ENCODE data around the gene FBN1. TPM values are rescaled to one million over a fixed set of nuclear protein-coding genes. Genes with fewer than 3 reads are reported as not detected.

FBN1 gene
- total RNA-seq, 1 experiment from 2014 or later: 6.7 TPM

GRCh38 chr15:48510976-48511375 lies 134.5 kb downstream of the FBN1 start:
- H3K36me3 ChIP-seq (ENCODE audit: low read depth, low read length): no peaks in the 10 kb centered on the region
- no peaks in the 10 kb centered on the region for H3K9me3 ChIP-seq (ENCODE audit: low read length)
- no peak overlapping the region for H2AFZ ChIP-seq (ENCODE audit: low read length)
- H3K4me3 ChIP-seq (ENCODE audit: low read length): no peak overlapping the region
- H3K4me1 ChIP-seq (ENCODE audit: insufficient read depth, low read length): no peaks in the 10 kb centered on the region
- no peaks in the 10 kb centered on the region for H3K9me2 ChIP-seq (replicated peaks; ENCODE audit: low read length)
- POLR2A ChIA-PET (ENCODE audit: unreplicated experiment): no interaction called here
- CTCF ChIA-PET: no interaction called here
- H4K20me1 ChIP-seq (ENCODE audit: low read length): no peaks in the 10 kb centered on the region
- intact Hi-C loops (cut with micrococcal nuclease): no loop called here
- H3K9ac ChIP-seq (ENCODE audit: low read length): no peak overlapping the region
- no peak overlapping the region for H3K4me2 ChIP-seq (ENCODE audit: low read length)
- no peaks in the 10 kb centered on the region for H3K79me2 ChIP-seq (ENCODE audit: low read length)
- H3K27me3 ChIP-seq (ENCODE audit: low read length): no peaks in the 10 kb centered on the region
- DNase-seq: no peak
- H3F3A ChIP-seq (ENCODE audit: low read length, unreplicated experiment): no peaks in the 10 kb centered on the region
- ATAC-seq: no peak
- TF ChIP-seq EZH2 (IDR thresholded peaks at IDR 0.05; ENCODE audit: low read length, unreplicated experiment): no peak
- TF ChIP-seq CTCF (conservative IDR thresholded peaks at IDR 0.05; ENCODE audit: low read depth, low read length): no peak
- no peak for TF ChIP-seq EZH2phosphoT487 (IDR thresholded peaks at IDR 0.05; ENCODE audit: borderline replicate concordance, low read length)
- no TSS peak for BruUV-seq (replicated peaks)
- no peak overlapping the region for H3K27ac ChIP-seq (ENCODE audit: low read length)

- no peak overlapping the region for H3K9ac ChIP-seq (ENCODE audit: low read length)
- TF ChIP-seq CTCF (conservative IDR thresholded peaks at IDR 0.05; ENCODE audit: low read depth, low read length): peak; percentile 73
- TF ChIP-seq EZH2 (IDR thresholded peaks at IDR 0.05; ENCODE audit: low read length, unreplicated experiment): no peak
- no peak overlapping the region for H3K4me3 ChIP-seq (ENCODE audit: low read length)
- no peak overlapping the region for H3K4me2 ChIP-seq (ENCODE audit: low read length)
- H2AFZ ChIP-seq (ENCODE audit: low read length): no peak overlapping the region
- no peaks in the 10 kb centered on the region for H3K9me3 ChIP-seq (ENCODE audit: low read length)
- POLR2A ChIA-PET (ENCODE audit: unreplicated experiment): no interaction called here
- H3K79me2 ChIP-seq (ENCODE audit: low read length): no peaks in the 10 kb centered on the region
- H3K4me1 ChIP-seq (ENCODE audit: insufficient read depth, low read length): no peaks in the 10 kb centered on the region
- H3K9me2 ChIP-seq (replicated peaks; ENCODE audit: low read length): no peaks in the 10 kb centered on the region
- CTCF ChIA-PET: interaction anchor here (0.5 to 0.7 kb wide), 3 partner anchors 114 to 179 kb away, joined by 3 to 7 read pairs (median 3); no protein-coding TSS in a partner anchor
- no peaks in the 10 kb centered on the region for H3K27me3 ChIP-seq (ENCODE audit: low read length)
- ATAC-seq (peak; percentile 50; the same call in 1 of the 2 replicates), DNase-seq (peak; percentile 61)
- BruUV-seq (replicated peaks): no TSS peak
- no peaks in the 10 kb centered on the region for H3F3A ChIP-seq (ENCODE audit: low read length, unreplicated experiment)
- no peaks in the 10 kb centered on the region for H4K20me1 ChIP-seq (ENCODE audit: low read length)
- H3K27ac ChIP-seq (ENCODE audit: low read length): no peak overlapping the region
- intact Hi-C loops (cut with micrococcal nuclease): no loop called here
- H3K36me3 ChIP-seq (ENCODE audit: low read depth, low read length): no peaks in the 10 kb centered on the region
Measured at GRCh38 chr15:48507416-48508065, 138.0 kb downstream of the FBN1 start.

GRCh38 chr15:48505067-48505466 lies 140.4 kb downstream of the FBN1 start:
- Histone ChIP-seq H3K4me1 (ENCODE audit: insufficient read depth, low read length) (no peaks in the 10 kb centered on the region), H3K9me2 (replicated peaks; ENCODE audit: low read length) (no peaks in the 10 kb centered on the region), H3K4me3 (ENCODE audit: low read length) (no peak overlapping the region), H3K9ac (ENCODE audit: low read length) (no peak overlapping the region), H3K36me3 (ENCODE audit: low read depth, low read length) (no peaks in the 10 kb centered on the region), H3K9me3 (ENCODE audit: low read length) (no peaks in the 10 kb centered on the region), H3K4me2 (ENCODE audit: low read length) (no peak overlapping the region), H2AFZ (ENCODE audit: low read length) (no peak overlapping the region), H4K20me1 (ENCODE audit: low read length) (no peaks in the 10 kb centered on the region), H3K79me2 (ENCODE audit: low read length) (no peaks in the 10 kb centered on the region), H3K27ac (ENCODE audit: low read length) (no peak overlapping the region), H3K27me3 (ENCODE audit: low read length) (no peaks in the 10 kb centered on the region), H3F3A (ENCODE audit: low read length, unreplicated experiment) (no peaks in the 10 kb centered on the region)
- ChIA-PET CTCF (no interaction called here), POLR2A (ENCODE audit: unreplicated experiment) (no interaction called here)
- no peak for TF ChIP-seq EZH2phosphoT487 (IDR thresholded peaks at IDR 0.05; ENCODE audit: borderline replicate concordance, low read length)
- no peak for TF ChIP-seq EZH2 (IDR thresholded peaks at IDR 0.05; ENCODE audit: low read length, unreplicated experiment)
- no peak for TF ChIP-seq CTCF (conservative IDR thresholded peaks at IDR 0.05; ENCODE audit: low read depth, low read length)
- ATAC-seq (no peak), DNase-seq (no peak)
- no TSS peak for BruUV-seq (replicated peaks)
- intact Hi-C loops (cut with micrococcal nuclease): no loop called here
